GM19240 (cell line): Measurements from ENCODE around the gene BMP5.

Experiments
- DNase-seq: peaks from one replicate; pipeline ENCODE4 v3.0.0; 2011; ENCODE audit warnings: low spot score; ENCODE audit not compliant: insufficient read length

The BMP5 gene

GRCh38 chr6:55726144-55726543 is 149.2 kb downstream of the BMP5 start:
- DNase-seq = no peak

- DNase-seq = no peak
Measured at GRCh38 chr6:55714831-55715230, 160.6 kb downstream of the BMP5 start.

GRCh38 chr6:55713436-55713835 is 162.0 kb downstream of the BMP5 start:
- no peak for DNase-seq

- no peak for DNase-seq
Measured at GRCh38 chr6:55708711-55709110, 166.7 kb downstream of the BMP5 start.

GRCh38 chr6:55705451-55706440 is 169.6 kb downstream of the BMP5 start:
- DNase-seq = no peak

- no peak for DNase-seq
Measured at GRCh38 chr6:55704421-55704820, 171.0 kb downstream of the BMP5 start.
